Astrocyte (in vitro differentiated cells and primary cell): ENCODE data around the gene MIDN.

ENCODE experiments used
- CTCF ChIP-seq: IDR thresholded peaks from 2 replicates; pipeline ENCODE4 v1.5.1; 2011; ENCODE audit warnings: low read depth, mild to moderate bottlenecking, inconsistent platforms, low read length, moderate library complexity; ENCODE audit not compliant: insufficient read depth
- EZH2 ChIP-seq: IDR thresholded peaks from 2 replicates; pipeline ENCODE4 v1.6.1; 2012; ENCODE audit warnings: mild to moderate bottlenecking, low read length, inconsistent platforms; ENCODE audit not compliant: insufficient read depth

- TF ChIP-seq CTCF (no peak), EZH2 (no peak)
Measured at GRCh38 chr19:1270213-1270853, 21.9 kb downstream of the MIDN start.
